Smooth muscle cell of the umbilical artery (primary cell): ENCODE data around the gene HECTD4. TPM values are rescaled to one million over a fixed set of nuclear protein-coding genes. Genes with fewer than 3 reads are reported as not detected.

Experiments used
- total RNA-seq: library from RNA; depleted of rRNA; stranded (reverse); fragments of >200 nt; gene quantifications from 2 replicates; pipeline ENCODE4 v1.2.3, GENCODE V29; 2014

Gene HECTD4, protein sequence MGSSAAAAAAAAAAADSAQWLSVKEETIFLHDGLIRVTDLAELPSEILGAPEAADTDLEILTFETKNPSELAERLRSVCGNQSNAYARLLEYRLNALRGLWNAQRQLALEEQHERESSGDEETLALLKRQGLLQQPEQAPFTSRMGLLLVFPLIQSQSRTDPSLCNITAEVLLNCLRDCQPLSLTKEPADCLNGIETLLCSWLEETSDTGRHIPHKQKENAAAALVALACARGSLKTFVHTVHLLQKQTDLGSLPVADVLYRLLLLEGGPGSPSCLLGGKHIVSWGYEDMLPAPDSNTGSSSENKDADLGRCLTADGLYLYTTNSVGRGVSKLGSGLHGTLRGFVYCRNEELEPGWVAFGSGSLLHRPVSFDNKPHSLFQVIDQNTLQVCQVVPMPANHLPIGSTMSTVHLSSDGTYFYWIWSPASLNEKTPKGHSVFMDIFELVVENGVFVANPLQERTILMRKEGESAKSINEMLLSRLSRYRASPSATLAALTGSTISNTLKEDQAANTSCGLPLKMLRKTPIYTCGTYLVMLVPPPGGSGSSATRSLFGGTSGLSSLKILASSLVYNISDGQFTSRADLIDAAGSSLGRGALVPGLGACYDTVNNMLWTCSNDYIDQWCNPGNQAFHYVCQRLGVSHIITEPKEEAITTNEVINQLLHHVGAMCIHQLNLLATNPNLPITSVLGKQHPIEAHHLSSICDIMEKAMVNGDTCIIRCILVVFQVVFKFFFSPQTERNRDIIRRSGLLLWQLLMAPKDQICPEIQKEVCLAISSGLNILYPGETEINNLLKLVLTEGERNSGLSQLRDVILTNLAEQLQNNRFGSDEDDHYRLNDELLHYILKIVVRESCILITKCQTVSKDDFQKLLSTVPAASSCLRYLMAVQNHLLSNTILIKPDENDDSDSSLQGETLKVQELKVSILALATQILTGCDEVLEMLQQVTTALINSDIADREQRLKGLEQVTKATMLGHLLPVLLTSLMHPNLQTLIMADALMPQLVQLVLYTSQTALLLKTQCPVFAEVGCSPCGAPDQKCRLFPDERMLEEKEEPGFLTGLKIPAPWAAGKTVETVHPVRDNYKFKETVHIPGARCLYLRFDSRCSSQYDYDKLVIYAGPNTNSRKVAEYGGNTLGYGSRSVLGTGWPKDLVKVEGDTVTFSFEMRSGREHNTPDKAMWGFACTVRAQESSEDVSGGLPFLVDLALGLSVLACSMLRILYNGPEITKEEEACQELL (N-terminal part only)
- total RNA-seq = 33.3 and 36.0 TPM in 2 replicates

DNA sequence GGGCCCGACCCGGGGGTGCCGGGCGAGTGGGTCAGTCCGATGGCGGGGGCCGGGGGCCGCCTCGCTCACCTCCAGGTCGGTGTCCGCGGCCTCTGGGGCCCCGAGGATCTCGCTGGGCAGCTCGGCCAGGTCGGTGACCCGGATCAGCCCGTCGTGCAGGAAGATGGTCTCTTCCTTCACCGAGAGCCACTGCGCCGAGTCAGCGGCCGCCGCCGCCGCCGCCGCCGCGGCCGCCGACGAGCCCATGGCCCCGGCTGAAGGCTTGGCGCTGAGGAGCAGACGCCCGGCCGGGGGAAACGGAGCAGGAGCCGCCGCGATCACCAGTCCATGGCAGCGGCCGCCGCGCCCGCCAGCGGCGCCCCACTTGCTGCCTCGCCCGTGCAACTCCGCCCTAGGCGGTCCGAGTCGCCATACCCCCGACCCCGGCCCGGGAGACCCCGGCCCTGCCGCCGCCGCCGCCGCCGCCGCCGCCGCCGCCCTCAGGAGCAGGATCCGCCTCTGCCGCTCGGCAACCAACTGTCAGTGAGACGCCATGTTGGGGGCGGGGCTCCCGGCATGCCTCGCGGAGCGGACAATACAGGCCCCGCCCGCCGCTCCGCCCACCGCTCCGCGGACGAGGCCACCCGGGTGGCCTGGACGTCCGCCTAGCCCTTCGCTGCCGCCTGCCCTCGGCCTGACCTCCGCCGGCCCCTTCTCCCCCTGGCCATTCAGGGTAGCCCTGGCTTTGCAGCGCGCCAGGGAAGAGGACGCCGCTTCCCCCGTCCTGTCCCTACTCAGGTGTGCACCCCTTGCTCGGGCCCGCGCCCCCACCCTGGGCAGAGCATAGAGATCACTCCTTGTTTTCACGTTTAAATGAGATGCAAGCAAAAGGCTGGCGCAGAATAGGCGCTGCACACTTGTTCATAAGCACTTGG lies at the start of gene HECTD4:
Gene HECTD4 (minus strand): TSS at position 549 of the 914 bp plus-strand sequence. CDS start 303 bp downstream, at position 246.

DNA sequence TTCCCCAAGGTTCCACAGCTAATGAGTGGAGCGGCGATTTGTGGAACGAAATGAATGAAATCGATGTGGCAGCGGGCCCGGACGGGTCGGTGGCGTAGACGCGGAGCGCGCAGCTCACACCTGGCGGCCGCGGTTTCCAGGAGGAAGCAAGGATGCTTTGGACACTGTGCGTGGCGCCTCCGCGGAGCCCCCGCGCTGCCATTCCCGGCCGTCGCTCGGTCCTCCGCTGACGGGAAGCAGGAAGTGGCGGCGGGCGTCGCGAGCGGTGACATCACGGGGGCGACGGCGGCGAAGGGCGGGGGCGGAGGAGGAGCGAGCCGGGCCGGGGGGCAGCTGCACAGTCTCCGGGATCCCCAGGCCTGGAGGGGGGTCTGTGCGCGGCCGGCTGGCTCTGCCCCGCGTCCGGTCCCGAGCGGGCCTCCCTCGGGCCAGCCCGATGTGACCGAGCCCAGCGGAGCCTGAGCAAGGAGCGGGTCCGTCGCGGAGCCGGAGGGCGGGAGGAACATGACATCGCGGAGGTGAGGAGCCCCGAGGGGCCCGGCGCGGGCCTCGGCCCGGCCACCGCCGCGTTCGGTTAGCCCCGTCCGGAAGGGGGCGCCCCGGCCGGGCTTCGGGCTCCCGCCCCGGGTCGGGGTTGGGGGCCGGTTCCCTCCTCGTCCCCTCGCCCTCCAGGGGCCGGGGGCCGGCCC lies 36.5 kb upstream of the HECTD4 start, which contains the start of gene PTPN11:
Gene PTPN11 (plus strand): TSS at position 340 of the 689 bp plus-strand sequence. CDS start 165 bp downstream, at position 505.

DNA sequence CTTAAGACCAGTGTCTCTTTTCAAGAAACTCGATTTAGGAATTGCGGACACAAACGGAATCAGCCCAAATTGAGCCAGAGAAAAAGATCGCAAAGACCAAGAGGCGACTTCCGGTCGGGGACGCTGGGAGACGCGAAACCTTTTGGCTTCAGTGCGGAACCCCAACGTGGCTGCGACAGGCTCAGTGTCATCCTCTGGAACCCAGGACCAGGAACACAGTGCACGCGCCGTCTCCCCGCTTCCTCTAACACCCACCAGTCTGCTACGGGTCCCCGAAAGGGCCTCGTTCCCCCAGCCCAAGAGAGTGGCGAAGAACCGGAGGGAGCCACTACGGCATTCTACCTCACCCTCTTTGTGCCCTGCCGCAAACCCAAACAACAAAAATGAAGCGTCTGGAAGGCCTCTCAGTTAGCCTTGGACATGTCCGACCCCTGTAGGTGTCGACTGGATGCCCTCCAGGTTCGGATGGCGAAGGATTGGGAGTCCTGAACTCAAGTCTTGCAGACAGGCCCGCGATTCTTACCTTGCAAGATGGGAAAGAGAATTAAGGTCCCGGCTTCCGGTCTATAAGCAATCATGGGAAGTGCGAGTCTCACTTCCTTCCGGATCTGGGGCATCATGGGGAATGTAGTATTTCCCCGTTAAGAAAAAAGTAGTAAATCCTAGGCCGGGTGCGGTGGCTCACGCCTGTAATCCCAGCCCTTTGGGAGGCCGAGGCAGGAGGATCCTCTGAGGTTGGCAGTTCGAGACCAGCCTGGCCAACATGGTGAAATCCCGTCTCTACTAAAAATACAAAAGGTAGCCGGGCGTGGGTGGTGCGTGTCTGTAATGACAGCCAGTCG lies 27.1 kb upstream of the HECTD4 start, which contains the start of gene RPL6:
Gene RPL6 (minus strand): TSS at position 542 of the 842 bp plus-strand sequence. CDS start 949 bp downstream, outside the sequence.

DNA sequence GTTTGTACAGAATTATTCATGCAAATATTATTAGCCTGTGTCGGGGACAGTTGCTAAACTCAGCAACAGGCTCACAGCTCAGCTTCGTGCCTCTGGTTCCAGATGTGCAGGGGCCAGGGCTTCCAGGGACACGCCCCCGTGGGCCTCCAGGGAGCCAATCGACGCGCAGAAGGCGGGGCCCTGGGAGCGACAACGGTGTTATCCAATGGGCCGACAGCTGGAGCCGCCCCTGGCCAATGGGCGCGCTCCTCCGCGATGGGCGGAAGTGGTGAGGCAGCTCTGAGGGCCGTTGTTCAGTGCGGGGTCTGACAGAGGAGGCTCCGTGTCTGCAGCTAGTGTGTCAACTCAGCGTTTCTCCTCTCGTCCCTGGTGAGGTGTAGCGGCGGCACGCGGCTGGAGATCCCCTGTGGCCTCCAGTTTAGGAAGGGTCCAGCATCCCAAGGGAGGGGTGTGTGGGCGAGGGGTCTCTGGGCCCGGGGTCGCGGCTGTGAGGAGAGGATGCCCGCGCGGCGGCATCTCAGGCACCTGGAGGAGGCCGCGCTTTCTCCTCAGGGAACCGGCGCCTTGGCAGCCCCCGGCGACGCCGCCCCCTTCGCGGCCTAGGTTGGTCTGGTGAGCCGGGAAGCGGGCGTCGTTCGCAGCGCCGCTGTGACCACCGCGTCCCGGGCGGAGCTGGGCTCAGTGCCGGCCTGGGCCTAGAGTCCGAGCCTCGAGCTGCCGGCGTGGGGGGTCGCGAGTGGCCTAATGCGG lies 256.8 kb downstream of the HECTD4 start, which contains the start of gene TRAFD1:
Gene TRAFD1 (plus strand): TSS at position 311 of the 750 bp plus-strand sequence. CDS start 4,963 bp downstream, outside the sequence.

Other genes with a start within 250 kb of the HECTD4 start
- 1,132 and 1,320 TPM in 2 replicates for gene RPL6, start 27.2 kb upstream of the HECTD4 start, total RNA-seq
- 125 and 156 TPM in 2 replicates for gene PTPN11, start 36.5 kb upstream of the HECTD4 start, total RNA-seq